RWPE1 (cell line): ENCODE results near the gene FGF14.

Experiments used
- CTCF ChIA-PET: fragments of 350-600 bp; sonication (Branson Sonifier 250); formaldehyde crosslinking; extraction: SDS; loops from one replicate; lab custom pipeline; 2021; lab: Yijun Ruan, JAX
- POLR2A ChIA-PET: fragments of 400-600 bp; formaldehyde crosslinking; extraction: SDS; loops from one replicate; lab custom pipeline; 2020; ENCODE audit warnings: antibody characterized with exemption; ENCODE audit not compliant: low non-redundant PET; lab: Yijun Ruan, JAX
- DNase-seq: peaks from one replicate; pipeline ENCODE4 v3.0.0; 2012; ENCODE audit warnings: low spot score
- H3K27ac ChIP-seq: fragments of 450-650 bp; 2 replicates; pipeline ENCODE4 v1.5.1; 2017
- TF ChIP-seq, protein P1 (sequence below): fragments of 450-650 bp; conservative IDR thresholded peaks from 2 replicates; pipeline ENCODE4 v1.5.1; 2017; ENCODE audit warnings: low read depth, mild to moderate bottlenecking

The FGF14 gene

GRCh38 chr13:102234618-102235017, 167.2 kb downstream of the FGF14 start:
- DNase-seq, result peak; percentile 38
- CTCF ChIA-PET, result no interaction called here
- TF ChIP-seq, protein P1, sequence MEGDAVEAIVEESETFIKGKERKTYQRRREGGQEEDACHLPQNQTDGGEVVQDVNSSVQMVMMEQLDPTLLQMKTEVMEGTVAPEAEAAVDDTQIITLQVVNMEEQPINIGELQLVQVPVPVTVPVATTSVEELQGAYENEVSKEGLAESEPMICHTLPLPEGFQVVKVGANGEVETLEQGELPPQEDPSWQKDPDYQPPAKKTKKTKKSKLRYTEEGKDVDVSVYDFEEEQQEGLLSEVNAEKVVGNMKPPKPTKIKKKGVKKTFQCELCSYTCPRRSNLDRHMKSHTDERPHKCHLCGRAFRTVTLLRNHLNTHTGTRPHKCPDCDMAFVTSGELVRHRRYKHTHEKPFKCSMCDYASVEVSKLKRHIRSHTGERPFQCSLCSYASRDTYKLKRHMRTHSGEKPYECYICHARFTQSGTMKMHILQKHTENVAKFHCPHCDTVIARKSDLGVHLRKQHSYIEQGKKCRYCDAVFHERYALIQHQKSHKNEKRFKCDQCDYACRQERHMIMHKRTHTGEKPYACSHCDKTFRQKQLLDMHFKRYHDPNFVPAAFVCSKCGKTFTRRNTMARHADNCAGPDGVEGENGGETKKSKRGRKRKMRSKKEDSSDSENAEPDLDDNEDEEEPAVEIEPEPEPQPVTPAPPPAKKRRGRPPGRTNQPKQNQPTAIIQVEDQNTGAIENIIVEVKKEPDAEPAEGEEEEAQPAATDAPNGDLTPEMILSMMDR, result no peak
- POLR2A ChIA-PET, result no interaction called here
- H3K27ac ChIP-seq, result no peak overlapping the region

GRCh38 chr13:102233566-102234208, 168.2 kb downstream of the FGF14 start:
- TF ChIP-seq, protein P1, result no peak
- ChIA-PET POLR2A (no interaction called here), CTCF (no interaction called here)
- no peak for DNase-seq
- no peak overlapping the region for H3K27ac ChIP-seq

- no peak for DNase-seq
- H3K27ac ChIP-seq, result no peak overlapping the region
- ChIA-PET POLR2A (no interaction called here), CTCF (no interaction called here)
- TF ChIP-seq, protein P1, result no peak
These were observed 170.4 kb downstream of the FGF14 start for GRCh38 chr13:102231479-102231878.

DNA sequence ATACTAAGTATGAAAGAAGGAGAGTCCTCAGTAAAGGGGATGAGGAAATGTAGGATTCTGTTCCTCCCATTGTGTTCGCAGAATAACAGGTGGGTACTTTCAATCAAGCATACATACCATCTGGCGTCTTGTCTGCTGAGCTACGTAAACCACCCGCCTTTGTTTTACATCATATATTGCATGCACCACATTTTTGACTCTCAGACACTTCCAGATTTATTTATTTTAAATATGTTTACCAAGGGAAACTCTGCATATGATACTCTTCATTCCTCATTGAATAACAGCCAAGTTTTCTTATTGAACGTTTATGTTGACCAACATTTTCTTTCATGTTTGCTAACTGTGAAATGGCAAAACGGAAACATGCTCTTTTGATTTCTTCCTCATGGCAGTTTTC, 174.1 kb downstream of the FGF14 start:
- DNase-seq, result no peak
- CTCF ChIA-PET, result no interaction called here
- H3K27ac ChIP-seq, result no peak overlapping the region
- POLR2A ChIA-PET, result no interaction called here
- TF ChIP-seq, protein P1, result no peak

GRCh38 chr13:102226591-102226990, 175.3 kb downstream of the FGF14 start:
- TF ChIP-seq, protein P1, result no peak
- POLR2A ChIA-PET, result no interaction called here
- no peak overlapping the region for H3K27ac ChIP-seq
- no peak for DNase-seq
- CTCF ChIA-PET, result no interaction called here

- no peak overlapping the region for H3K27ac ChIP-seq
- POLR2A ChIA-PET, result no interaction called here
- TF ChIP-seq, protein P1, result no peak
- CTCF ChIA-PET, result no interaction called here
- DNase-seq, result no peak
These were observed 176.0 kb downstream of the FGF14 start for GRCh38 chr13:102225892-102226291.
